ENCODE results near the gene SEMA3G.

SEMA3G gene

DNA sequence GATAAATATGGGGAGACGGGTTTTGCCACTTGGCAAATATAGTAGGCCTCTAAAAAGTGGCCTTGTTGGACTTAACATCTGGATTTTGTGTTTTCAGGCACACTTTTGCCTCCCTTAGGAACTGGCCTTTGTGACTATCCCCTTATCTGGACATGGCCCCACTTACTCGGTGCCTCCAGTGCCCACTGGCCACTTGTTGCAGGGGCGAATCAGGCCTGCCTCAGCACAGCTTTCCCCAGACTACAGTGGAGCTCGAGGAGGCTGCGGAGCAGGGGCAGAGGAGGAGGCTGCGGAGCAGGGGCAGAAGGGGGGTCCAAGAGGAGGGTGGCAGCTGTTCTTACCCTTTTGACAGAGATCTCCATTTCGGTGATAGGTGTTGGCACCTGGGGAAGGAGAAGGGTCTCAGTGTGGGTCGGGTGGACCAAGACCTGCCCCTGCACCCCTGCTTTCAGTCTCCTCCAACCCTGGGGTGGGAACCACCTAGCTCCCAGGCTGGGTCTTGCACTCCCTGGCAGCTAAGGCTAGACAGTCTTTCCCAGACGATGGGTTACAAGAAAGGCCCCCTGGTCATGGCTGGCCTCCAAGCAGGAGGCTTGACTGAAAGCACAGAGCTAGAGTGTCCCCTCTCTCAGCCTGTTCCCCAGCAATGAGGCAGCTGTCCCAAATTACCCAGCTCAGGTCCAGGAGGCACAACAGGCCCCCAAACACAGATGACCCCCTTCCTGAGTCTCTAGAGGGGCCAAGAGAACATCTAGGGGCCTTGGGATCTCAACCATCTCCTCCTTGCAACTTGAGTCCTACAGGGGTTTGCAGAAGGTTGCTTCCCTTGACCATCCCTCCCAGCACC lies 6.1 kb downstream of the SEMA3G start:
- H3K27me3 ChIP-seq (replicated peaks), result no peaks in the 10 kb centered on the region
- no peak overlapping the region for H3K27ac ChIP-seq
- H3K4me3 ChIP-seq (ENCODE audit: low read depth, low read length), result no peak overlapping the region
- TF ChIP-seq, protein P1, sequence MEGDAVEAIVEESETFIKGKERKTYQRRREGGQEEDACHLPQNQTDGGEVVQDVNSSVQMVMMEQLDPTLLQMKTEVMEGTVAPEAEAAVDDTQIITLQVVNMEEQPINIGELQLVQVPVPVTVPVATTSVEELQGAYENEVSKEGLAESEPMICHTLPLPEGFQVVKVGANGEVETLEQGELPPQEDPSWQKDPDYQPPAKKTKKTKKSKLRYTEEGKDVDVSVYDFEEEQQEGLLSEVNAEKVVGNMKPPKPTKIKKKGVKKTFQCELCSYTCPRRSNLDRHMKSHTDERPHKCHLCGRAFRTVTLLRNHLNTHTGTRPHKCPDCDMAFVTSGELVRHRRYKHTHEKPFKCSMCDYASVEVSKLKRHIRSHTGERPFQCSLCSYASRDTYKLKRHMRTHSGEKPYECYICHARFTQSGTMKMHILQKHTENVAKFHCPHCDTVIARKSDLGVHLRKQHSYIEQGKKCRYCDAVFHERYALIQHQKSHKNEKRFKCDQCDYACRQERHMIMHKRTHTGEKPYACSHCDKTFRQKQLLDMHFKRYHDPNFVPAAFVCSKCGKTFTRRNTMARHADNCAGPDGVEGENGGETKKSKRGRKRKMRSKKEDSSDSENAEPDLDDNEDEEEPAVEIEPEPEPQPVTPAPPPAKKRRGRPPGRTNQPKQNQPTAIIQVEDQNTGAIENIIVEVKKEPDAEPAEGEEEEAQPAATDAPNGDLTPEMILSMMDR (IDR thresholded peaks at IDR 0.05; ENCODE audit: low read depth, low read length, missing control alignments), result no peak
- DNase-seq, result no peak
- in situ Hi-C loops (cut with HindIII; ENCODE audit: low pct_ligation_motif_present, low sequenced_read_pairs), result no loop called here
- no peaks in the 10 kb centered on the region for H3K36me3 ChIP-seq (replicated peaks)

- DNase-seq, result no peak
- no peaks in the 10 kb centered on the region for H3K36me3 ChIP-seq (replicated peaks)
- TF ChIP-seq, protein P1 (IDR thresholded peaks at IDR 0.05; ENCODE audit: low read depth, low read length, missing control alignments), result no peak
- no peaks in the 10 kb centered on the region for H3K27me3 ChIP-seq (replicated peaks)
- H3K27ac ChIP-seq, result no peak overlapping the region
- in situ Hi-C loops (cut with HindIII; ENCODE audit: low pct_ligation_motif_present, low sequenced_read_pairs), result no loop called here
- H3K4me3 ChIP-seq (ENCODE audit: low read depth, low read length), result no peak overlapping the region
Observed at GRCh38 chr3:52438104-52438376, 6.9 kb downstream of the SEMA3G start.

DNA sequence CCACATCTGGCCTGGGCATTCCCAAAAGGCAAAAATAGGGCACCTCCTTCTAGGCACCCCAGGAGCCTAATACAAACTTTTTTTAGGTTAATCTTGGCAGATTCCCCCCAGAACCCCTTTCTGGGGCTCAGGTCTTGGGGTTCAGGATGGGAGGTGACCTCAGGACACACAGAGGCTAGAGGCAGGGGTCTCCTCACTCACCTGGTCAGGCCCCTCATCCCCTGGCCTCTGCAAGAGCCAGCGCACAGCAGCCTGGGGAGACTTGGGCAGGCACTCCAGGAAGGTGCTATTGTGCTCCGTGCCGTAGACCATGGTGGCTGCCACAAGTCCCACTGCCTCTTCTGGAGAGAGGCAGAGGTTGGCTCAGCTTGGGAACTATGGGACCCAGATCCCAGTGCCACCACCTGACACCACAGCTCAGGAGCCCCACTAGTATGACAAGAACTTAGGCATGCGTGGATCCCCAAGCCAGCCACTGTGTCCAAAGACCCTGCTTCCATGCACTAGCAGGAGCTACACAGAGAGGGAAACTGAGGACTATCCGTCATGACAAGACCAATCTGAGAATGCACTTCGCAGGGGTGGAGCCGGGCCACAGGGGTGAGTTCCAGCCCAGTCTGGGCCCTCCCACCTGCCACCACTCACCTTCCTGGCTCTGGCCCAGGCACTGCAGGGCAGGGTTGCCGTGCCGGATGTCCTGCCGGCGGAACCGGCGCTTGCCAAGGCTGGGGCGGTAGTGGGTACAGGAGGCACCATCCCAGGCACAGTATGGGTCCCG lies 7.4 kb downstream of the SEMA3G start:
- Histone ChIP-seq H3K27me3 (replicated peaks) (no peaks in the 10 kb centered on the region), H3K4me3 (ENCODE audit: low read depth, low read length) (no peak overlapping the region), H3K36me3 (replicated peaks) (no peaks in the 10 kb centered on the region), H3K27ac (no peak overlapping the region)
- TF ChIP-seq, protein P1 (IDR thresholded peaks at IDR 0.05; ENCODE audit: low read depth, low read length, missing control alignments), result no peak
- in situ Hi-C loops (cut with HindIII; ENCODE audit: low pct_ligation_motif_present, low sequenced_read_pairs), result no loop called here
- DNase-seq, result no peak

DNA sequence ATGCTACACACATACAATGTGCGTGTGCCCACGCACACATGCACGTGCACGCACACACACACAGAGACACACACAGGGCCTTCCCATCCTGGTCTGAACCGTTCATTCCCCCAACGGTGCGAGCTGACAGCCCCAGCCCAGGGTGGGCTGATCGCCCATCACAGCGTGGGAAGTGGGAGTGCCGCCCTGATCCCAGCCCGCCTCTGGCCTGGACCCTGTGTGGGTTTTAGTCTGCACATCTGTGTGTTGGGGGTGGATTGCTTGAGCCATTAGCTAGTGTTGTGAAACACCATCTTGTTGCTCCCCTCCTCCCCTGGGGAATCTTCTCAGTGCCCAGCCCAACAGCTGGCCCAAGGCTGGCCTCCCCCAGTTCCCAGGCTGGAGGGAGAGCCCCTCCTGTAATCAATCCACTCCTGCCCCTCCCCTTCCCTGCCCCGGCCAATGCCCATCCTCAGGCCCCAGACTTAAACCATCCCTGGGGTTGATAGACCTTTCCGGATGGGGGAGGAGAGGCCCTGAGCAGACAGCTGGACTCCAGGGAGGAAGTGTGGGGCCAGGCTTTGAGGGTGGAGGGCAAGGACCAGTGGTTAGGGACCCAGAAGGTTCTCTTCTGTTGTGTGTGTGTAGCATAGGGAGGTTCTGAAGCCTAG lies 8.3 kb downstream of the SEMA3G start:
- no peaks in the 10 kb centered on the region for H3K27me3 ChIP-seq (replicated peaks)
- H3K27ac ChIP-seq, result no peak overlapping the region
- TF ChIP-seq, protein P1 (IDR thresholded peaks at IDR 0.05; ENCODE audit: low read depth, low read length, missing control alignments), result no peak
- no peaks in the 10 kb centered on the region for H3K36me3 ChIP-seq (replicated peaks)
- H3K4me3 ChIP-seq (ENCODE audit: low read depth, low read length), result no peak overlapping the region
- in situ Hi-C loops (cut with HindIII; ENCODE audit: low pct_ligation_motif_present, low sequenced_read_pairs), result no loop called here
- DNase-seq, result no peak

GRCh38 chr3:52435246-52436101 lies 9.4 kb downstream of the SEMA3G start:
- no peak overlapping the region for H3K4me3 ChIP-seq (ENCODE audit: low read depth, low read length)
- H3K36me3 ChIP-seq (replicated peaks), result no peaks in the 10 kb centered on the region
- in situ Hi-C loops (cut with HindIII; ENCODE audit: low pct_ligation_motif_present, low sequenced_read_pairs), result no loop called here
- TF ChIP-seq, protein P1 (IDR thresholded peaks at IDR 0.05; ENCODE audit: low read depth, low read length, missing control alignments), result no peak
- no peaks in the 10 kb centered on the region for H3K27me3 ChIP-seq (replicated peaks)
- H3K27ac ChIP-seq, result no peak overlapping the region
- DNase-seq, result no peak

All from brain microvascular endothelial cell (primary cell).